ENCODE measurements around the gene LTO1. TPM values are rescaled to one million over a fixed set of nuclear protein-coding genes. Genes with fewer than 3 reads are reported as not detected.

Gene LTO1
- total RNA-seq, 4 donors from 2014 or later = 15.2 to 69.2 (median 27.2) TPM

- TF ChIP-seq CTCF (IDR thresholded peaks at IDR 0.05) = no peak
- no peak for TF ChIP-seq POLR2A (IDR thresholded peaks at IDR 0.05)
- 74 to 75% methylated on average over 30 of the region's 30 CpGs for WGBS, 2 donors
- no peak for DNase-seq (ENCODE audit: low spot score in 2 of 2)
- H3K4me3 ChIP-seq (ENCODE audit: low read depth, poor library complexity, severe bottlenecking) = no peak overlapping the region
- intact Hi-C loops (cut with DNase I; ENCODE audit: low total_unique reads) = loop anchor here (2.0 kb wide), 1 partner anchor 545 kb away; no protein-coding TSS in a partner anchor
These were observed 29.2 kb downstream of the LTO1 start for GRCh38 chr11:69645801-69646492.

GRCh38 chr11:69644962-69645675 lies 30.0 kb downstream of the LTO1 start:
- no peak overlapping the region for H3K4me3 ChIP-seq (ENCODE audit: low read depth, poor library complexity, severe bottlenecking)
- DNase-seq (ENCODE audit: low spot score in 2 of 2) = no peak
- WGBS, 2 donors = 77 to 81% methylated on average over 19 to 20 of the region's 20 CpGs
- intact Hi-C loops (cut with DNase I; ENCODE audit: low total_unique reads) = loop anchor here (2.0 kb wide), 1 partner anchor 544 kb away; no protein-coding TSS in a partner anchor
- TF ChIP-seq POLR2A (IDR thresholded peaks at IDR 0.05) (no peak), CTCF (IDR thresholded peaks at IDR 0.05) (no peak)

- no peak overlapping the region for H3K4me3 ChIP-seq (ENCODE audit: low read depth, poor library complexity, severe bottlenecking)
- TF ChIP-seq CTCF (IDR thresholded peaks at IDR 0.05) (no peak), POLR2A (IDR thresholded peaks at IDR 0.05) (no peak)
- 30 to 46% methylated on average over 11 to 17 of the region's 24 CpGs for WGBS, 2 donors
- DNase-seq (ENCODE audit: low spot score in 2 of 2) = no peak
- intact Hi-C loops (cut with DNase I; ENCODE audit: low total_unique reads) = loop anchor here (2.0 kb wide), 1 partner anchor 544 kb away; no protein-coding TSS in a partner anchor
These were observed 30.8 kb downstream of the LTO1 start for GRCh38 chr11:69644071-69644961.

GRCh38 chr11:69643646-69644045 lies 31.5 kb downstream of the LTO1 start:
- no peak overlapping the region for H3K4me3 ChIP-seq (ENCODE audit: low read depth, poor library complexity, severe bottlenecking)
- WGBS, 2 donors = 47 to 62% methylated on average over 15 to 22 of the region's 27 CpGs
- TF ChIP-seq CTCF (IDR thresholded peaks at IDR 0.05) (no peak), POLR2A (IDR thresholded peaks at IDR 0.05) (no peak)
- intact Hi-C loops (cut with DNase I; ENCODE audit: low total_unique reads) = loop anchor here (2.0 kb wide), 1 partner anchor 543 kb away; no protein-coding TSS in a partner anchor
- DNase-seq (ENCODE audit: low spot score in 2 of 2) = no peak

GRCh38 chr11:69642913-69643632 lies 32.1 kb downstream of the LTO1 start:
- WGBS, 2 donors = 1% methylated on average over 33 to 74 of the region's 81 CpGs
- peak; percentile 52 to 96 for DNase-seq (ENCODE audit: low spot score in 2 of 2)
- intact Hi-C loops (cut with DNase I; ENCODE audit: low total_unique reads) = no loop called here
- H3K4me3 ChIP-seq (ENCODE audit: low read depth, poor library complexity, severe bottlenecking) = peak overlapping the region; percentile 75
- TF ChIP-seq POLR2A (IDR thresholded peaks at IDR 0.05) = no peak
- TF ChIP-seq CTCF (IDR thresholded peaks at IDR 0.05) = peak in 2 of 3 donors; percentile 16 to 28

All from lower leg skin (tissue), 4 donors.